ENCODE measurements around the gene DMAC2L. TPM values are rescaled to one million over a fixed set of nuclear protein-coding genes. Genes with fewer than 3 reads are reported as not detected.
"Not testable (repeated sequence)": the region's sequence is repeated elsewhere in the genome, so short reads cannot be mapped to it uniquely, and the experiment has no call there.

The DMAC2L gene
- total RNA-seq, 1 donor from 2014 or later = 10.9 TPM

GRCh38 chr14:50359631-50360030 is 47.5 kb downstream of the DMAC2L start:
- H3K9ac ChIP-seq (ENCODE audit: low read length) = no peak overlapping the region
- no peak overlapping the region for H3K4me2 ChIP-seq (ENCODE audit: low read length)
- H3K4me1 ChIP-seq (ENCODE audit: insufficient read depth, low read length) = no peaks in the 10 kb centered on the region
- Mint-ChIP-seq H3K4me3 (ENCODE audit: unreplicated experiment) (no peak overlapping the region), H3K4me1 (ENCODE audit: low read depth, unreplicated experiment) (peaks cover 11% of the 10 kb centered on the region), H3K27me3 (ENCODE audit: low read depth, unreplicated experiment) (no peaks in the 10 kb centered on the region), H3K36me3 (ENCODE audit: low read depth, unreplicated experiment) (peaks cover 14% of the 10 kb centered on the region), H3K9me3 (ENCODE audit: unreplicated experiment) (peaks cover 2% of the 10 kb centered on the region), H3K27ac (ENCODE audit: unreplicated experiment) (no peak overlapping the region)
- no peak for FAIRE-seq
- no peak for DNase-seq (ENCODE audit: low read depth)
- no peaks in the 10 kb centered on the region for H3K27me3 ChIP-seq (ENCODE audit: insufficient read depth, low read length)
- H3K9me3 ChIP-seq (ENCODE audit: insufficient read depth, low read depth, low read length) = no peaks in the 10 kb centered on the region
- no peak overlapping the region for H3K4me3 ChIP-seq (ENCODE audit: insufficient read depth, low read depth, low read length)
- no peaks in the 10 kb centered on the region for H4K20me1 ChIP-seq (ENCODE audit: insufficient read depth, low read length)
- H3K79me2 ChIP-seq (ENCODE audit: insufficient read depth, low read length) = no peaks in the 10 kb centered on the region
- no peak overlapping the region for H2AFZ ChIP-seq (ENCODE audit: low read depth, low read length)
- H3K36me3 ChIP-seq (ENCODE audit: insufficient read depth, low read length) = no peaks in the 10 kb centered on the region
- no peak overlapping the region for H3K27ac ChIP-seq (ENCODE audit: low read depth, low read length)
- TF ChIP-seq CTCF (IDR thresholded peaks at IDR 0.05; ENCODE audit: insufficient read depth, low read depth, low read length) (no peak), EZH2 (IDR thresholded peaks at IDR 0.05; ENCODE audit: insufficient read depth, low read length) (no peak)

- Histone ChIP-seq H3K4me3 (ENCODE audit: insufficient read depth, low read depth, low read length) (no peak overlapping the region), H2AFZ (ENCODE audit: low read depth, low read length) (no peak overlapping the region), H3K9me3 (ENCODE audit: insufficient read depth, low read depth, low read length) (no peaks in the 10 kb centered on the region), H3K4me2 (ENCODE audit: low read length) (no peak overlapping the region), H3K36me3 (ENCODE audit: insufficient read depth, low read length) (no peaks in the 10 kb centered on the region), H3K79me2 (ENCODE audit: insufficient read depth, low read length) (no peaks in the 10 kb centered on the region), H3K27me3 (ENCODE audit: insufficient read depth, low read length) (no peaks in the 10 kb centered on the region), H3K27ac (ENCODE audit: low read depth, low read length) (no peak overlapping the region), H3K4me1 (ENCODE audit: insufficient read depth, low read length) (no peaks in the 10 kb centered on the region), H3K9ac (ENCODE audit: low read length) (no peak overlapping the region), H4K20me1 (ENCODE audit: insufficient read depth, low read length) (no peaks in the 10 kb centered on the region)
- no peak for FAIRE-seq
- Mint-ChIP-seq H3K4me3 (ENCODE audit: unreplicated experiment) (no peak overlapping the region), H3K27ac (ENCODE audit: unreplicated experiment) (no peak overlapping the region), H3K4me1 (ENCODE audit: low read depth, unreplicated experiment) (peaks cover 11% of the 10 kb centered on the region), H3K36me3 (ENCODE audit: low read depth, unreplicated experiment) (peaks cover 14% of the 10 kb centered on the region), H3K9me3 (ENCODE audit: unreplicated experiment) (peaks cover 2% of the 10 kb centered on the region), H3K27me3 (ENCODE audit: low read depth, unreplicated experiment) (no peaks in the 10 kb centered on the region)
- TF ChIP-seq CTCF (IDR thresholded peaks at IDR 0.05; ENCODE audit: insufficient read depth, low read depth, low read length) (no peak), EZH2 (IDR thresholded peaks at IDR 0.05; ENCODE audit: insufficient read depth, low read length) (no peak)
- DNase-seq (ENCODE audit: low read depth) = no peak
These were observed 48.0 kb downstream of the DMAC2L start for GRCh38 chr14:50360093-50360492.

- no peak overlapping the region for H3K4me3 ChIP-seq (ENCODE audit: insufficient read depth, low read depth, low read length)
- Mint-ChIP-seq H3K36me3 (ENCODE audit: low read depth, unreplicated experiment) (peaks cover 11% of the 10 kb centered on the region), H3K27me3 (ENCODE audit: low read depth, unreplicated experiment) (no peaks in the 10 kb centered on the region), H3K4me1 (ENCODE audit: low read depth, unreplicated experiment) (peaks cover 11% of the 10 kb centered on the region), H3K4me3 (ENCODE audit: unreplicated experiment) (no peak overlapping the region), H3K9me3 (ENCODE audit: unreplicated experiment) (no peaks in the 10 kb centered on the region), H3K27ac (ENCODE audit: unreplicated experiment) (no peak overlapping the region)
- no peak overlapping the region for H3K9ac ChIP-seq (ENCODE audit: low read length)
- H3K4me1 ChIP-seq (ENCODE audit: insufficient read depth, low read length) = no peaks in the 10 kb centered on the region
- H3K27ac ChIP-seq (ENCODE audit: low read depth, low read length) = no peak overlapping the region
- FAIRE-seq (no peak), DNase-seq (ENCODE audit: low read depth) (no peak)
- TF ChIP-seq EZH2 (IDR thresholded peaks at IDR 0.05; ENCODE audit: insufficient read depth, low read length) (no peak), CTCF (IDR thresholded peaks at IDR 0.05; ENCODE audit: insufficient read depth, low read depth, low read length) (no peak)
- no peaks in the 10 kb centered on the region for H3K36me3 ChIP-seq (ENCODE audit: insufficient read depth, low read length)
- H3K9me3 ChIP-seq (ENCODE audit: insufficient read depth, low read depth, low read length) = no peaks in the 10 kb centered on the region
- no peaks in the 10 kb centered on the region for H3K27me3 ChIP-seq (ENCODE audit: insufficient read depth, low read length)
- H3K4me2 ChIP-seq (ENCODE audit: low read length) = no peak overlapping the region
- no peak overlapping the region for H2AFZ ChIP-seq (ENCODE audit: low read depth, low read length)
- no peaks in the 10 kb centered on the region for H4K20me1 ChIP-seq (ENCODE audit: insufficient read depth, low read length)
- H3K79me2 ChIP-seq (ENCODE audit: insufficient read depth, low read length) = no peaks in the 10 kb centered on the region
These were observed 48.7 kb downstream of the DMAC2L start for GRCh38 chr14:50360851-50361250.

GRCh38 chr14:50361473-50362403 is 49.6 kb downstream of the DMAC2L start:
- H3K4me1 ChIP-seq (ENCODE audit: insufficient read depth, low read length); DNase-seq (ENCODE audit: low read depth); H3K27me3 ChIP-seq (ENCODE audit: insufficient read depth, low read length); H3K9ac ChIP-seq (ENCODE audit: low read length); H3K79me2 ChIP-seq (ENCODE audit: insufficient read depth, low read length); H3K9me3 Mint-ChIP-seq (ENCODE audit: unreplicated experiment); H3K36me3 ChIP-seq (ENCODE audit: insufficient read depth, low read length); H2AFZ ChIP-seq (ENCODE audit: low read depth, low read length); H4K20me1 ChIP-seq (ENCODE audit: insufficient read depth, low read length); H3K27me3 Mint-ChIP-seq (ENCODE audit: low read depth, unreplicated experiment); H3K27ac ChIP-seq (ENCODE audit: low read depth, low read length); H3K4me3 Mint-ChIP-seq (ENCODE audit: unreplicated experiment); H3K4me2 ChIP-seq (ENCODE audit: low read length); FAIRE-seq; H3K9me3 ChIP-seq (ENCODE audit: insufficient read depth, low read depth, low read length); H3K27ac Mint-ChIP-seq (ENCODE audit: unreplicated experiment); H3K4me3 ChIP-seq (ENCODE audit: insufficient read depth, low read depth, low read length): not testable (repeated sequence)
- Mint-ChIP-seq H3K4me1 (ENCODE audit: low read depth, unreplicated experiment) (peaks cover 11% of the 10 kb centered on the region), H3K36me3 (ENCODE audit: low read depth, unreplicated experiment) (peaks cover 11% of the 10 kb centered on the region)
